Superior temporal gyrus (tissue), 1 donor: ENCODE data around the gene MINAR2.

Source experiments
- DNase-seq: peaks from one replicate; pipeline ENCODE4 v3.0.0-alpha.2; 2016; ENCODE audit errors: extremely low spot score

MINAR2 gene

DNA sequence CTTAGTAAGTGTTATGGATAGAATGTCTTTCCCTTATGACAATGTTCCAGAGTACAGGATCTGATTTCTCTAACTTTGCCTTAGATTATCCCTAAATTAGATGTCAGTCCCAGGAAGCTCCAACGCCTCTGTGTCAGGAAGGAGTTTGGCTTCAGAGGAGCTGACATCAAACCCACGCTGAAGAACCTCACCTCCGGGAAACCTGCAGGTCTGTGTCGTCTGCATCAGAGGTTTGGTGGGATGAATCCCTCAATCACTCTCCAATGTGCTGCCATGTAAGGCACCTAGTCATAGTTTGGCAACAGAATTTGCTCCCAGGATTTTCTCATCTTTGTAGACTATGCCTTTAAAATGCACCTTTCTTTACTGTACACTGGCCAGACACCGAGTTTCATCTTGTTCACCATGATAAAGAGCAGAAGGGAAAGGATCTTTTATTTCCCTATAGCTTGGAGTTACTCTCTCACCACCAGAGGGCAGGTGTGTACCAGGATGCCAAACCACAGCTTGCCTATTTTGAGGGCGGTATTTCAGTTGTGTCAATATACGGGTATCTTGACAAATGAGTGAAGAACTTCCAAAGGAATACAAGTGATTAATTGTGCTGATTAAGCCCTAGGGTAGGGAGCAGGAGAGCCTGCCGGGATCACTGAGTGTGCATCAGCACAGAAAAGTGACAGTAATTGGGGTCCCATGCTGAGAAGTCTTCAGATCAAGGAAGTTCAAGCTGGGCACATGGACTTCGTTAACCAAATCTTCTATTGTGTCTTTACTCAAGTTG lies 23.4 kb downstream of the MINAR2 start:
- peak; percentile 93 for DNase-seq

DNA sequence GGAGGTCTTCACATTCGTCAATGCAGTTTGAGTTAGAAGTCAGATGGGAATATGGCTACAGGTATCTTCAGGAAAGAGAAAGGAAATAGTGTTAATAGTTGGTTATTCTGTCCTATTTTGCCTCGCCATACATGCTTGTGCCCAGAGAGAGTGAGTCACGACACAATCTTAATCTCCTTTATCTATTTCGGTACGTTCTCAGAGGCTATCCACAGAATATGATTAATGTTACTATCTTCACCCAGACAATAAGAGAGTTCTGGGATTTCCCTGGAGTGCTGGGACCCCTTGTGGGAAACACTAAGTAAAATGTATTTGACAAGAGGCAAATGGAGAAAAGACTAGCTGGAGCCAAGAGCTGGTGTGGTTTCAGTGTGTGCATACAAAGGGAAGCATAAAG lies 25.5 kb downstream of the MINAR2 start:
- DNase-seq, result no peak

DNA sequence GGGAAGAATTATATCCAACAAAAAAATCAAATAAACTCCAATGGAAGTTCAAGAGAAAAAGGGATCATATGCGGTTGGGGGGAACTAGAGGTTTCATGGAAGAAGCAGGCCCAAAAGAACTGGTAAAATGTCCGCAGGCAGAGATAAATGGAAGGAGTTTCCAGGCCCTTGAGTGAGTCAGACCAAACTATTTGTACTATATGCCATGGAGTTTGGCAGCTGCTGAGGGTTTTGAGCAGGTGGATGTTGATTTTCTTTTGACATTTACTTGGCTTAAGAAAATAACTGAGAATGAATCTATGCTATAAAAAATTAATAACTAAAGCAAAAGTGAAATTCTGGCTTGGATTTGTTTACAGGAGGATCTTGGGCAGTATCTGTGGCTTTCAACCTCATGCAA lies 33.7 kb downstream of the MINAR2 start:
- no peak for DNase-seq

DNA sequence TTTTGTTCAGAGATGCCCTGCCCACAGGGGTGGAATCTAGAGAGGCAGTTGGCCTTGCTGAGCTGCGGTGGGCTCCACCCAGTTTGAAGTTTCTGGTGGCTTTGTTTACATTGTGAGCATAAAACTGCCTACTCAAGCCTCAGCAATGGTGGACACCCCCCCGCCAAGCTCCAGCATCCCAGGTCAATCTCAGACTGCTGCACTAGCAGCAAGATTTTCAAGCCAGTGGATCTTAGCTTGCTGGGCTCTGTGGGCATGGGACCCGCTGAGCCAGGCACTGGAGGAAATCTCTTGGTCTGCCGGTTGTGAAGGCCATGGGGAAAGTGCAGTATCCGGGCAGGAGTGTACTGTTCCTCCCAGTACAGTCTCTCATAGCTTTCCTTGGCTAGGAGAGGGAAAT lies 55.5 kb downstream of the MINAR2 start:
- no peak for DNase-seq

DNA sequence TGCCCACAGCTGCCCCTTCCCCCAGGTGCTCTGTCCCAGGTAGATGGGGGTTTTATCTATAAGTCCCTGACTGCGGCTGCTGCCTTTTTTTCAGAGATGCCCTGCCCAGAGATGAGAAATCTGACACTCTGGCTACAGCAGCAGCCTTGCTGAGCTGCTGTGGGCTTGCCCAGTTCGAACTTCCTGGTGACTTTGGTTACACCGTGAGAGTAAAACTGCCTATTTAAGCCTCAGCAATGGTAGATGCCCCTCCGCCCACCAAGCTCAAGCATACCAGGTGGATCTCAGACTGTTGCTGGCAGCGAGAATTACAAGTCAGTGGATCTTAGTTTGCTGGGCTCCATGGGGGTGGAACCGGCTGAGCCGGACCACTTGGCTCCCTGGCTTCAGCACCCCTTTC lies 56.8 kb downstream of the MINAR2 start:
- DNase-seq, result no peak

DNA sequence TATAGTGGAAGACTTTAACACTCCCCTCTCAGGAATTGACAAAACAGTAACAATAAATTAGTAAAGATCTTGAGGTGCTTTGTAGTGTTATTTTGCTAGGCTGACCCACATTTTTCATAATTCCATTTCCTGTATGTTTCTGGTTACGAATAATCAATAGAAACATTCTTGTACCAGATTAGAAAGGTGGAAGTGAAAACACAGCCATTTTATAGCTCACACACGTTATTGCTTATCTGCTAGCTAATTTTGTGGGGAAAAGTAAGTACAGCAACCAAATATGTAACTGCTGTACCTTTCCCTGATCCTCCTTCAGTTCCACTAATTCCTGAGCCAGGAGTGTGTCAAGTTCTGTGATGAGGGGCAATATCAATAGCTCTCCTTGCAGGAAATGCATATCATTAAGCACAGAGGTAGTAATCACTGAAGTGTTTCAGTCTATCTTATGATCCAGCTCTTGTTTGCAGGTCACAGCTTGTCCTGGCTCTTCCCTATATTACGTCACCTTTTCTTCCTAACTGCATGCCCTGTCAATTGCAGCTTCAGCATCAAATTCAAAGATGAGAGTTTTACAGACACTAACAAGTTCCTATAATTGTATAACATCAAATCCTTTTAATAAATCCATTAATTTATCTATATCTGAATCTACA lies 59.4 kb downstream of the MINAR2 start:
- no peak for DNase-seq
